ENCODE measurements around the gene KCNK15.

GRCh38 chr20:44704551-44704971, 41.1 kb upstream of the KCNK15 start:
- TF ChIP-seq, protein P1, sequence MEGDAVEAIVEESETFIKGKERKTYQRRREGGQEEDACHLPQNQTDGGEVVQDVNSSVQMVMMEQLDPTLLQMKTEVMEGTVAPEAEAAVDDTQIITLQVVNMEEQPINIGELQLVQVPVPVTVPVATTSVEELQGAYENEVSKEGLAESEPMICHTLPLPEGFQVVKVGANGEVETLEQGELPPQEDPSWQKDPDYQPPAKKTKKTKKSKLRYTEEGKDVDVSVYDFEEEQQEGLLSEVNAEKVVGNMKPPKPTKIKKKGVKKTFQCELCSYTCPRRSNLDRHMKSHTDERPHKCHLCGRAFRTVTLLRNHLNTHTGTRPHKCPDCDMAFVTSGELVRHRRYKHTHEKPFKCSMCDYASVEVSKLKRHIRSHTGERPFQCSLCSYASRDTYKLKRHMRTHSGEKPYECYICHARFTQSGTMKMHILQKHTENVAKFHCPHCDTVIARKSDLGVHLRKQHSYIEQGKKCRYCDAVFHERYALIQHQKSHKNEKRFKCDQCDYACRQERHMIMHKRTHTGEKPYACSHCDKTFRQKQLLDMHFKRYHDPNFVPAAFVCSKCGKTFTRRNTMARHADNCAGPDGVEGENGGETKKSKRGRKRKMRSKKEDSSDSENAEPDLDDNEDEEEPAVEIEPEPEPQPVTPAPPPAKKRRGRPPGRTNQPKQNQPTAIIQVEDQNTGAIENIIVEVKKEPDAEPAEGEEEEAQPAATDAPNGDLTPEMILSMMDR (IDR thresholded peaks at IDR 0.05) = no peak
- TF ChIP-seq POLR2A (IDR thresholded peaks at IDR 0.05) = no peak

All from testis (tissue), 2 donors.